Measurements from ENCODE around the gene PPP1R1A. TPM values are rescaled to one million over a fixed set of nuclear protein-coding genes. Genes with fewer than 3 reads are reported as not detected.

The PPP1R1A gene
- total and polyA plus RNA-seq, 9 of the 15 experiments (the other 6 are each of a cell fraction or from before 2014, with no cell fraction given) = not detected

DNA sequence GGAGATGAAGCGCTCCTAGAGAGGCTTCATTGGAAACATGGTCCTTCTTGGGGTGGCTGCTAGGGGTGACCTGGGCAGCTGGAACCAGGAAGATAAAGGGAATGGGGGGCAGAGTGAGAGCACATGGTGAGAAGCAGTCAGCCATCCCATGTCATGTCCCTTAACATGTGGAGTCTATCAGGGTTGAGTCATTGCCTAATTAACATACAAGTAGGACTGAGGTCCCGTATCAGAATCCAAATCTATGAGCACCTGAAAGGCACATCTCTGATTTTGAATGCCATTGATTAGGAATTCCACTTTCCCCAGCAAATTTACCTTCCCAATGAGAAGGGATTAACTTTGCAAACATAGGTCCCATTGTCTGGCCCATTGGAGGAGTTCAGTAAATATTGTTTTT, 20.3 kb upstream of the PPP1R1A start:
- Histone ChIP-seq H3K79me2 (ENCODE audit: control insufficient read depth, insufficient read depth, low read length) (no peaks in the 10 kb centered on the region), H4K20me1 (replicated peaks; ENCODE audit: control insufficient read depth, insufficient read depth, low read length) (no peaks in the 10 kb centered on the region; the same call in 1 of the 2 replicates), H3K4me2 (ENCODE audit: insufficient read depth, low read length) (no peak overlapping the region), H3K9me3 (replicated peaks; ENCODE audit: control insufficient read depth, insufficient read depth, low read depth, low read length) (no peaks in the 10 kb centered on the region), H3K9me1 (ENCODE audit: control insufficient read depth, insufficient read depth, low read length) (no peaks in the 10 kb centered on the region), H2AFZ (ENCODE audit: low read depth, low read length) (no peak overlapping the region), H3K4me3 (no peak overlapping the region), H3K36me3 (ENCODE audit: control insufficient read depth, insufficient read depth, low read length) (no peaks in the 10 kb centered on the region), H3K9ac (ENCODE audit: insufficient read depth in 1 of 2, low read depth in 2 of 2, low read length in 2 of 2) (no peak overlapping the region), H3K27ac (ENCODE audit: extremely low read depth, low read depth, low read length) (no peak overlapping the region), H3K27me3 (ENCODE audit: control insufficient read depth in 2 of 2, insufficient read depth in 2 of 2, low read length in 2 of 2) (peaks cover 0 to 24% of the 10 kb centered on the region in 2 experiments; a peak in 2 of 5 replicates), H3K4me1 (replicated peaks in 1 of 2; ENCODE audit: control insufficient read depth in 2 of 2, insufficient read depth in 2 of 2, low read length in 2 of 2) (no peaks in the 10 kb centered on the region)
- POLR2A ChIA-PET = no interaction called here
- ATAC-seq (no peak), FAIRE-seq (no peak), DNase-seq (ENCODE audit: extremely low read depth in 1 of 4, low spot score in 3 of 4) (no peak)
- CTCF ChIA-PET (ENCODE audit: low intra/inter-chr PET ratio) = interaction anchor here (0.6 kb wide), 1 partner anchor 28 kb away, joined by 3 read pairs; no protein-coding TSS in a partner anchor
- 0% methylated on average over 2 of the region's 2 CpGs for WGBS (ENCODE audit: insufficient coverage, low coverage, missing lambda C conversion rate)
- in situ Hi-C loops (cut with MboI) (no loop called here), intact Hi-C loops (cut with micrococcal nuclease) (loop anchor here (10.0 kb wide), 1 partner anchor 346 kb away; no protein-coding TSS in a partner anchor)
- no TSS peak for BruUV-seq (replicated peaks)
- TF ChIP-seq, protein P1, sequence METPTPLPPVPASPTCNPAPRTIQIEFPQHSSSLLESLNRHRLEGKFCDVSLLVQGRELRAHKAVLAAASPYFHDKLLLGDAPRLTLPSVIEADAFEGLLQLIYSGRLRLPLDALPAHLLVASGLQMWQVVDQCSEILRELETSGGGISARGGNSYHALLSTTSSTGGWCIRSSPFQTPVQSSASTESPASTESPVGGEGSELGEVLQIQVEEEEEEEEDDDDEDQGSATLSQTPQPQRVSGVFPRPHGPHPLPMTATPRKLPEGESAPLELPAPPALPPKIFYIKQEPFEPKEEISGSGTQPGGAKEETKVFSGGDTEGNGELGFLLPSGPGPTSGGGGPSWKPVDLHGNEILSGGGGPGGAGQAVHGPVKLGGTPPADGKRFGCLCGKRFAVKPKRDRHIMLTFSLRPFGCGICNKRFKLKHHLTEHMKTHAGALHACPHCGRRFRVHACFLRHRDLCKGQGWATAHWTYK (CRISPR knock-in tag; IDR thresholded peaks at IDR 0.05) = no peak
- no peak for TF ChIP-seq ZNF263 (CRISPR knock-in tag; IDR thresholded peaks at IDR 0.05; ENCODE audit: borderline replicate concordance)
- TF ChIP-seq, protein P2, sequence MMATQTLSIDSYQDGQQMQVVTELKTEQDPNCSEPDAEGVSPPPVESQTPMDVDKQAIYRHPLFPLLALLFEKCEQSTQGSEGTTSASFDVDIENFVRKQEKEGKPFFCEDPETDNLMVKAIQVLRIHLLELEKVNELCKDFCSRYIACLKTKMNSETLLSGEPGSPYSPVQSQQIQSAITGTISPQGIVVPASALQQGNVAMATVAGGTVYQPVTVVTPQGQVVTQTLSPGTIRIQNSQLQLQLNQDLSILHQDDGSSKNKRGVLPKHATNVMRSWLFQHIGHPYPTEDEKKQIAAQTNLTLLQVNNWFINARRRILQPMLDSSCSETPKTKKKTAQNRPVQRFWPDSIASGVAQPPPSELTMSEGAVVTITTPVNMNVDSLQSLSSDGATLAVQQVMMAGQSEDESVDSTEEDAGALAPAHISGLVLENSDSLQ (IDR thresholded peaks at IDR 0.05) = no peak
- no peak for TF ChIP-seq GATA2 (CRISPR knock-in tag; IDR thresholded peaks at IDR 0.05)
- TF ChIP-seq, protein P3, sequence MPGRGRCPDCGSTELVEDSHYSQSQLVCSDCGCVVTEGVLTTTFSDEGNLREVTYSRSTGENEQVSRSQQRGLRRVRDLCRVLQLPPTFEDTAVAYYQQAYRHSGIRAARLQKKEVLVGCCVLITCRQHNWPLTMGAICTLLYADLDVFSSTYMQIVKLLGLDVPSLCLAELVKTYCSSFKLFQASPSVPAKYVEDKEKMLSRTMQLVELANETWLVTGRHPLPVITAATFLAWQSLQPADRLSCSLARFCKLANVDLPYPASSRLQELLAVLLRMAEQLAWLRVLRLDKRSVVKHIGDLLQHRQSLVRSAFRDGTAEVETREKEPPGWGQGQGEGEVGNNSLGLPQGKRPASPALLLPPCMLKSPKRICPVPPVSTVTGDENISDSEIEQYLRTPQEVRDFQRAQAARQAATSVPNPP (IDR thresholded peaks at IDR 0.05; ENCODE audit: borderline replicate concordance, insufficient read depth, insufficient read length) = no peak
- TF ChIP-seq, protein P4, sequence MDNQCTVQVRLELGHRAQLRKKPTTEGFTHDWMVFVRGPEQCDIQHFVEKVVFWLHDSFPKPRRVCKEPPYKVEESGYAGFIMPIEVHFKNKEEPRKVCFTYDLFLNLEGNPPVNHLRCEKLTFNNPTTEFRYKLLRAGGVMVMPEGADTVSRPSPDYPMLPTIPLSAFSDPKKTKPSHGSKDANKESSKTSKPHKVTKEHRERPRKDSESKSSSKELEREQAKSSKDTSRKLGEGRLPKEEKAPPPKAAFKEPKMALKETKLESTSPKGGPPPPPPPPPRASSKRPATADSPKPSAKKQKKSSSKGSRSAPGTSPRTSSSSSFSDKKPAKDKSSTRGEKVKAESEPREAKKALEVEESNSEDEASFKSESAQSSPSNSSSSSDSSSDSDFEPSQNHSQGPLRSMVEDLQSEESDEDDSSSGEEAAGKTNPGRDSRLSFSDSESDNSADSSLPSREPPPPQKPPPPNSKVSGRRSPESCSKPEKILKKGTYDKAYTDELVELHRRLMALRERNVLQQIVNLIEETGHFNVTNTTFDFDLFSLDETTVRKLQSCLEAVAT (IDR thresholded peaks at IDR 0.05) = no peak
- TF ChIP-seq ZNF282 (CRISPR knock-in tag; IDR thresholded peaks at IDR 0.05) = no peak
- TF ChIP-seq HLTF (IDR thresholded peaks at IDR 0.05) = no peak
- no peak for TF ChIP-seq ZBTB8A (IDR thresholded peaks at IDR 0.05; ENCODE audit: partially characterized antibody)
- TF ChIP-seq NEUROD1 (IDR thresholded peaks at IDR 0.05; ENCODE audit: borderline replicate concordance, low read depth, low read length, partially characterized antibody) = no peak
- no peak for TF ChIP-seq POLR2A (conservative IDR thresholded peaks at IDR 0.05)
